Vagina (tissue), 2 donors: Measurements from ENCODE around the gene NMUR1. TPM values are rescaled to one million over a fixed set of nuclear protein-coding genes. Genes with fewer than 3 reads are reported as not detected.

Experiments used
- DNase-seq, 2 donors: peaks; one replicate each; pipeline ENCODE4 v3.0.0-alpha.2; 2017; ENCODE audit errors: extremely low spot score in 2 of 2
- H3K27ac ChIP-seq: fragments of 200-600 bp; sonication (generic); one replicate; pipeline ENCODE4 v1.5.1; 2019
- H3K27me3 ChIP-seq: fragments of 200-600 bp; sonication (generic); one replicate; pipeline ENCODE4 v1.5.1; 2019
- H3K36me3 ChIP-seq, 2 donors: fragments of 200-600 bp; sonication (generic); one replicate each; pipeline ENCODE4 v1.5.1; 2017 to 2019
- H3K4me1 ChIP-seq: fragments of 200-600 bp; sonication (generic); one replicate; pipeline ENCODE4 v1.5.1; 2019
- H3K4me3 ChIP-seq, 2 donors: fragments of 200-600 bp; sonication (generic); 1 replicate in 1 of 2; 2 replicates in 1 of 2; pipeline ENCODE4 v1.5.1; 2016 to 2019
- H3K9me3 ChIP-seq: fragments of 200-600 bp; sonication (generic); one replicate; pipeline ENCODE4 v1.5.1; 2019
- CTCF ChIP-seq, 3 experiments: fragments of 450-650 bp in 2 of 3; fragments of 200-600 bp in 1 of 3; sonication (generic) in 1 of 3; IDR thresholded peaks; one replicate each; pipeline ENCODE4 v1.5.1; 2017 to 2019; ENCODE audit warnings: antibody characterized with exemption in 3 of 3, mild to moderate bottlenecking in 2 of 3, moderate library complexity in 2 of 3
- POLR2A ChIP-seq, 2 donors: fragments of 450-650 bp; IDR thresholded peaks; one replicate each; pipeline ENCODE4 v1.6.1; 2017; ENCODE audit warnings: antibody characterized with exemption in 2 of 2, mild to moderate bottlenecking in 2 of 2, moderate library complexity in 2 of 2
- POLR2AphosphoS5 ChIP-seq, 2 donors: sonication (generic); formaldehyde crosslinking; IDR thresholded peaks; one replicate each; pipeline ENCODE4 v1.9.0; 2017; ENCODE audit warnings: antibody characterized with exemption in 2 of 2, mild to moderate bottlenecking in 2 of 2, low read depth in 1 of 2; ENCODE audit not compliant: insufficient read depth in 1 of 2
- intact Hi-C: fragments of 100-400 bp; cut with DNase I; formaldehyde crosslinking; loops from one replicate; pipeline ENCODE4 v1.15.1; 2023
- total RNA-seq: library from RNA; depleted of rRNA; stranded (reverse); fragments of >200 nt; gene quantifications from one replicate; pipeline ENCODE4 v1.2.3, GENCODE V29; 2016

The NMUR1 gene
- total RNA-seq, 1 donor from 2014 or later, result not detected

GRCh38 chr2:231521443-231521842 lies 8.8 kb downstream of the NMUR1 start:
- Histone ChIP-seq H3K36me3 (no peaks in the 10 kb centered on the region), H3K9me3 (no peaks in the 10 kb centered on the region), H3K27ac (no peak overlapping the region), H3K4me3 (no peak overlapping the region), H3K4me1 (no peaks in the 10 kb centered on the region), H3K27me3 (no peaks in the 10 kb centered on the region)
- TF ChIP-seq POLR2AphosphoS5 (IDR thresholded peaks at IDR 0.05; ENCODE audit: insufficient read depth in 1 of 2, low read depth in 1 of 2), result no peak
- no peak for TF ChIP-seq POLR2A (IDR thresholded peaks at IDR 0.05)
- no peak for TF ChIP-seq CTCF (IDR thresholded peaks at IDR 0.05)
- intact Hi-C loops, result loop anchor here (10.0 kb wide), 1 partner anchor 73 kb away; the partner anchor contains the start of gene TEX44
- no peak for DNase-seq

- intact Hi-C loops, result loop anchor here (5.0 to 10.0 kb wide), 2 partner anchors 37 to 75 kb away; partner anchors contain the start of gene TEX44
- Histone ChIP-seq H3K27me3 (no peaks in the 10 kb centered on the region), H3K9me3 (no peaks in the 10 kb centered on the region), H3K36me3 (no peaks in the 10 kb centered on the region), H3K4me3 (no peak overlapping the region), H3K4me1 (peaks cover 1% of the 10 kb centered on the region), H3K27ac (no peak overlapping the region)
- DNase-seq, result no peak
- TF ChIP-seq POLR2A (IDR thresholded peaks at IDR 0.05), result no peak
- no peak for TF ChIP-seq POLR2AphosphoS5 (IDR thresholded peaks at IDR 0.05; ENCODE audit: insufficient read depth in 1 of 2, low read depth in 1 of 2)
- TF ChIP-seq CTCF (IDR thresholded peaks at IDR 0.05), result no peak
Measured at GRCh38 chr2:231519975-231520555, 10.2 kb downstream of the NMUR1 start.

GRCh38 chr2:231518771-231519170 lies 11.5 kb downstream of the NMUR1 start:
- intact Hi-C loops, result loop anchor here (5.0 kb wide), 1 partner anchor 39 kb away; no protein-coding TSS in a partner anchor
- no peaks in the 10 kb centered on the region for H3K27me3 ChIP-seq
- peaks cover 6% of the 10 kb centered on the region for H3K4me1 ChIP-seq
- H3K27ac ChIP-seq, result no peak overlapping the region
- no peaks in the 10 kb centered on the region for H3K9me3 ChIP-seq
- DNase-seq, result no peak
- H3K4me3 ChIP-seq, result no peak overlapping the region
- TF ChIP-seq CTCF (IDR thresholded peaks at IDR 0.05) (no peak), POLR2AphosphoS5 (IDR thresholded peaks at IDR 0.05; ENCODE audit: insufficient read depth in 1 of 2, low read depth in 1 of 2) (no peak), POLR2A (IDR thresholded peaks at IDR 0.05) (no peak)
- no peaks in the 10 kb centered on the region for H3K36me3 ChIP-seq

GRCh38 chr2:231515603-231516002 lies 14.6 kb downstream of the NMUR1 start:
- TF ChIP-seq CTCF (IDR thresholded peaks at IDR 0.05) (no peak), POLR2AphosphoS5 (IDR thresholded peaks at IDR 0.05; ENCODE audit: insufficient read depth in 1 of 2, low read depth in 1 of 2) (no peak), POLR2A (IDR thresholded peaks at IDR 0.05) (no peak)
- no peak for DNase-seq
- H3K27ac ChIP-seq, result no peak overlapping the region
- peaks cover 6% of the 10 kb centered on the region for H3K4me1 ChIP-seq
- intact Hi-C loops, result loop anchor here (5.0 kb wide), 1 partner anchor 42 kb away; no protein-coding TSS in a partner anchor
- no peaks in the 10 kb centered on the region for H3K9me3 ChIP-seq
- H3K27me3 ChIP-seq, result no peaks in the 10 kb centered on the region
- H3K4me3 ChIP-seq, result no peak overlapping the region
- H3K36me3 ChIP-seq, result no peaks in the 10 kb centered on the region

- TF ChIP-seq POLR2A (IDR thresholded peaks at IDR 0.05) (no peak), CTCF (IDR thresholded peaks at IDR 0.05) (no peak), POLR2AphosphoS5 (IDR thresholded peaks at IDR 0.05; ENCODE audit: insufficient read depth in 1 of 2, low read depth in 1 of 2) (no peak)
- peak overlapping the region; percentile 56 to 66 for H3K4me3 ChIP-seq
- intact Hi-C loops, result loop anchor here (5.0 kb wide), 1 partner anchor 42 kb away; no protein-coding TSS in a partner anchor
- H3K27ac ChIP-seq, result peak overlapping the region; percentile 72
- DNase-seq, result no peak
- peaks cover 6% of the 10 kb centered on the region for H3K4me1 ChIP-seq
- H3K36me3 ChIP-seq, result no peaks in the 10 kb centered on the region
- H3K27me3 ChIP-seq, result no peaks in the 10 kb centered on the region
- H3K9me3 ChIP-seq, result no peaks in the 10 kb centered on the region
Measured at GRCh38 chr2:231514951-231515297, 15.3 kb downstream of the NMUR1 start.
